ENCODE data around the gene HEATR5A. TPM values are rescaled to one million over a fixed set of nuclear protein-coding genes. Genes with fewer than 3 reads are reported as not detected.

The HEATR5A gene
- total and polyA plus RNA-seq, 4 donors: 10.9 to 54.0 (median 28.9) TPM

DNA sequence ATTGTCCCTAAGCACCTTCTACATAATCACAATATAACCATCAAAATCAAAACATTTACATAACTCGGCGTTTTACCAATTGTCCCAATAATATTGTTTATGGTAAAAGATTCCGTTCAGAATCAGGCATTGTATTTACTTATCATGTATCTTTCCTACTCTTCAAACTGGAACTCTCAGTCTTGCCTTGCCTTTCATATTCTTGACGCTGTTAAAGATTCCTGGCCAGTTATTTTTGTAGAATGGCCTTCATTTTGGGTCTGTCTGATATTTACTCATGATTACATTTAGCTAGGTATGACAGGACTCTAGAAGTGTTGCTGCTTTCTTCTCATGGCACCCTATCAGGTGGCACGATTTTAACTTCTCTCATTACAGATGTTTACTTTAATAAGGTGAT, 850 bp upstream of the HEATR5A start:
- DNase-seq (no peak), ATAC-seq (ENCODE audit: insufficient read depth, low FRiP score) (no peak)
- H3K9ac ChIP-seq (ENCODE audit: insufficient read depth in 1 of 2, low read length in 2 of 2): no peak overlapping the region
- H3K4me1 ChIP-seq (ENCODE audit: control insufficient read depth in 5 of 5, insufficient read depth in 5 of 5, low read length in 5 of 5): peaks cover 0 to 13% (median 0%) of the 10 kb centered on the region in 5 donors
- H3K27me3 ChIP-seq (ENCODE audit: control insufficient read depth in 3 of 3, insufficient read depth in 3 of 3, low read length in 2 of 3): no peaks in the 10 kb centered on the region
- H3K9me3 ChIP-seq (ENCODE audit: control insufficient read depth in 4 of 4, insufficient read depth in 3 of 4, low read length in 3 of 4): no peaks in the 10 kb centered on the region
- WGBS, 2 donors: 88 to 89% methylated on average over 5 of the region's 5 CpGs
- no peaks in the 10 kb centered on the region for H3K36me3 ChIP-seq (ENCODE audit: control insufficient read depth in 4 of 4, insufficient read depth in 4 of 4, low read length in 4 of 4)
- no peak overlapping the region for H3K4me3 ChIP-seq
- no peak overlapping the region for H3K27ac ChIP-seq (ENCODE audit: low read depth in 1 of 2, low read length in 1 of 2)
- TF ChIP-seq, protein P1, sequence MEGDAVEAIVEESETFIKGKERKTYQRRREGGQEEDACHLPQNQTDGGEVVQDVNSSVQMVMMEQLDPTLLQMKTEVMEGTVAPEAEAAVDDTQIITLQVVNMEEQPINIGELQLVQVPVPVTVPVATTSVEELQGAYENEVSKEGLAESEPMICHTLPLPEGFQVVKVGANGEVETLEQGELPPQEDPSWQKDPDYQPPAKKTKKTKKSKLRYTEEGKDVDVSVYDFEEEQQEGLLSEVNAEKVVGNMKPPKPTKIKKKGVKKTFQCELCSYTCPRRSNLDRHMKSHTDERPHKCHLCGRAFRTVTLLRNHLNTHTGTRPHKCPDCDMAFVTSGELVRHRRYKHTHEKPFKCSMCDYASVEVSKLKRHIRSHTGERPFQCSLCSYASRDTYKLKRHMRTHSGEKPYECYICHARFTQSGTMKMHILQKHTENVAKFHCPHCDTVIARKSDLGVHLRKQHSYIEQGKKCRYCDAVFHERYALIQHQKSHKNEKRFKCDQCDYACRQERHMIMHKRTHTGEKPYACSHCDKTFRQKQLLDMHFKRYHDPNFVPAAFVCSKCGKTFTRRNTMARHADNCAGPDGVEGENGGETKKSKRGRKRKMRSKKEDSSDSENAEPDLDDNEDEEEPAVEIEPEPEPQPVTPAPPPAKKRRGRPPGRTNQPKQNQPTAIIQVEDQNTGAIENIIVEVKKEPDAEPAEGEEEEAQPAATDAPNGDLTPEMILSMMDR (IDR thresholded peaks at IDR 0.05; ENCODE audit: control extremely low read depth, extremely low read depth): no peak

DNA sequence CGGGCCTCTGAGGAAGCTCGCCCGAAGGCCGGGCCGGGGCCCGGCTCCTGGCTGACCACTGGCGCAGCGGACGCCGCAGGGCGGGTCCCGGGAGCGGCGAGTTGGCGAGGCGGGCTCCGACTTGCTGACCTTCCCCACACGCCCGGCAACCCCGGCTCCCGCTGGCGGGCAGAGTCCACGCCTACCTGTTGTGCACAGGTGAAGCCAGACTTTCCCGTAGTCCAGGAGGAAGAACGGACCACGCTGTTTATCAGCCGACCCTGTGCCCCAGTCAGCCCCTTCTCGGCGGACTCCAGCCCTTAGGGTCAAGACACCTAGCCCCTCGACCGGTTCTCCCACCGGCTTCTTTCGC, 407 bp downstream of the HEATR5A start:
- TF ChIP-seq, protein P1 (IDR thresholded peaks at IDR 0.05; ENCODE audit: control extremely low read depth, extremely low read depth): no peak
- WGBS, 2 donors: 0 to 1% methylated on average over 33 of the region's 33 CpGs
- H3K9ac ChIP-seq (ENCODE audit: insufficient read depth in 1 of 2, low read length in 2 of 2): peak overlapping the region; percentile 20 to 94
- H3K9me3 ChIP-seq (ENCODE audit: control insufficient read depth in 4 of 4, insufficient read depth in 3 of 4, low read length in 3 of 4): no peaks in the 10 kb centered on the region
- H3K27me3 ChIP-seq (ENCODE audit: control insufficient read depth in 3 of 3, insufficient read depth in 3 of 3, low read length in 2 of 3): no peaks in the 10 kb centered on the region
- ATAC-seq (ENCODE audit: insufficient read depth, low FRiP score) (peak; percentile 80), DNase-seq (peak in 1 of 3 donors; percentile 46)
- no peaks in the 10 kb centered on the region for H3K36me3 ChIP-seq (ENCODE audit: control insufficient read depth in 4 of 4, insufficient read depth in 4 of 4, low read length in 4 of 4)
- H3K27ac ChIP-seq (ENCODE audit: low read depth in 1 of 2, low read length in 1 of 2): peak overlapping the region; percentile 85 to 96
- H3K4me1 ChIP-seq (ENCODE audit: control insufficient read depth in 5 of 5, insufficient read depth in 5 of 5, low read length in 5 of 5): peaks cover 0 to 13% (median 0%) of the 10 kb centered on the region in 5 donors
- peak overlapping the region; percentile 98 for H3K4me3 ChIP-seq

DNA sequence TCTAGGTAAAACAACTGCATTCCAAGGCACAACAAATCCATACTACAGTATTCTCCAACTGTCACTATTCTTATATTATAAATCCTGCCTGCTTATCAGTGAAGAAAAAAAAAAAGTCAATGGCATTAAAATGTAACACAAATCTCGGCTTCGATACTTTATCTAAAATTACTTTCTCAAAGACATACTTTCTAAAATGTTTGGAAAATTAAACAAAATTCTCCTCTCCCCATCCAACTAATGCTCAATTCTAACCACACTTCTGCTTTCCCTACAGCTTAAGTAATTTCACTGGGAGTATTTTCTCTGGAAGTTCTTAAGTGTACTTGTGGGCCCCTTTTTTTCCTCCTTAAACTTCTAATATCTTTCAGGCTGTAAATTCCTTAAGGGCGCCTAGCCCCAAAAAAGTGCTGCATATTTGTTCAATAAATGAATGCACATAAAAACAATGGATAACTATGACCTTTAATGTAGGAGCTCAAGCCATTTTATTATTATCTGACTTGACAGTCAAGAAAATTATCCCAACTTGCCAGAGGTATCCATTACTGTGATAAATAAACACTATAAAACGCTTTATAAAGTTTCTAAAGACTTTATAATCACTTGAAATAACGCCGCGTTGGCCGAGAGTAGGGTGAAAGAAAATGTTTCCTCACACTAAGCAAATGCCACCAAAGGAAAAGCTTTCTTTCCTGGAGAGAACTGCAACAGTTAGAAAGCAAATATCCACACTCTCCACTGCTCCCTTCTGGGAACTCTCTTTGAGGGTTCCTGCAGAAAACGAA, 977 bp downstream of the HEATR5A start:
- Histone ChIP-seq H3K9me3 (ENCODE audit: control insufficient read depth in 4 of 4, insufficient read depth in 3 of 4, low read length in 3 of 4) (no peaks in the 10 kb centered on the region), H3K27me3 (ENCODE audit: control insufficient read depth in 3 of 3, insufficient read depth in 3 of 3, low read length in 2 of 3) (no peaks in the 10 kb centered on the region), H3K27ac (ENCODE audit: low read depth in 1 of 2, low read length in 1 of 2) (peak overlapping the region; percentile 85 to 96), H3K4me3 (peak overlapping the region; percentile 98), H3K9ac (ENCODE audit: insufficient read depth in 1 of 2, low read length in 2 of 2) (peak overlapping the region; percentile 20 to 94), H3K4me1 (ENCODE audit: control insufficient read depth in 5 of 5, insufficient read depth in 5 of 5, low read length in 5 of 5) (peaks cover 0 to 13% (median 0%) of the 10 kb centered on the region in 5 donors), H3K36me3 (ENCODE audit: control insufficient read depth in 4 of 4, insufficient read depth in 4 of 4, low read length in 4 of 4) (no peaks in the 10 kb centered on the region)
- ATAC-seq (ENCODE audit: insufficient read depth, low FRiP score) (no peak), DNase-seq (peak in 2 of 3 donors; percentile 64 to 71)
- 13 to 19% methylated on average over 9 of the region's 9 CpGs for WGBS, 2 donors
- TF ChIP-seq, protein P1 (IDR thresholded peaks at IDR 0.05; ENCODE audit: control extremely low read depth, extremely low read depth): no peak
